Neural progenitor cell (in vitro differentiated cells): Measurements from ENCODE around the gene MUCL3. TPM values are rescaled to one million over a fixed set of nuclear protein-coding genes. Genes with fewer than 3 reads are reported as not detected.

Experiments used
- DNase-seq: peaks from one replicate; pipeline ENCODE4 v3.0.0-alpha.2; 2016; ENCODE audit warnings: low spot score
- H2AFZ ChIP-seq: fragments of 200-600 bp; sonication (generic); replicated peaks from 2 replicates; pipeline ENCODE4 v1.6.1; 2016; ENCODE audit warnings: antibody characterized with exemption
- H3F3A ChIP-seq: fragments of 200-600 bp; sonication (generic); 2 replicates; pipeline ENCODE4 v1.6.1; 2016; ENCODE audit warnings: antibody characterized with exemption, low read depth
- H3K27ac ChIP-seq: fragments of 200-600 bp; sonication (generic); 2 replicates; pipeline ENCODE4 v1.5.1; 2016; ENCODE audit warnings: mild to moderate bottlenecking
- H3K27me3 ChIP-seq: fragments of 200-600 bp; sonication (generic); 2 replicates; pipeline ENCODE4 v1.6.1; 2016; ENCODE audit warnings: mild to moderate bottlenecking, moderate library complexity
- H3K36me3 ChIP-seq: fragments of 200-600 bp; sonication (generic); 2 replicates; pipeline ENCODE4 v1.5.1; 2016
- H3K4me1 ChIP-seq: fragments of 200-600 bp; sonication (generic); 2 replicates; pipeline ENCODE4 v1.6.1; 2016; ENCODE audit warnings: mixed run types
- H3K4me2 ChIP-seq: fragments of 200-600 bp; sonication (generic); 2 replicates; pipeline ENCODE4 v1.6.1; 2016
- H3K4me3 ChIP-seq: fragments of 200-600 bp; sonication (generic); 2 replicates; pipeline ENCODE4 v1.5.1; 2016
- H3K79me2 ChIP-seq: fragments of 200-600 bp; sonication (generic); 2 replicates; pipeline ENCODE4 v1.6.1; 2016; ENCODE audit warnings: low read depth
- H3K9ac ChIP-seq: fragments of 200-600 bp; sonication (generic); 2 replicates; pipeline ENCODE4 v1.6.1; 2016
- H3K9me3 ChIP-seq: fragments of 200-600 bp; sonication (generic); 2 replicates; pipeline ENCODE4 v1.5.1; 2016; ENCODE audit warnings: low read depth
- H4K20me1 ChIP-seq: fragments of 200-600 bp; sonication (generic); 2 replicates; pipeline ENCODE4 v1.6.1; 2016; ENCODE audit warnings: low read depth
- H3K27ac Mint-ChIP-seq: 3 replicates; pipeline ENCODE4 v1.8.0; 2021; ENCODE audit warnings: mixed read lengths
- H3K27me3 Mint-ChIP-seq: 2 replicates; pipeline ENCODE4 v1.8.0; 2022; ENCODE audit warnings: low read depth, mild to moderate bottlenecking, inconsistent platforms, moderate library complexity, mixed read lengths; ENCODE audit not compliant: insufficient read depth
- H3K36me3 Mint-ChIP-seq: 3 replicates; pipeline ENCODE4 v1.8.0; 2021; ENCODE audit warnings: mixed read lengths
- H3K4me1 Mint-ChIP-seq: 3 replicates; pipeline ENCODE4 v1.8.0; 2021; ENCODE audit warnings: mixed read lengths
- H3K4me3 Mint-ChIP-seq: 3 replicates; pipeline ENCODE4 v1.8.0; 2021; ENCODE audit warnings: mild to moderate bottlenecking, moderate library complexity, mixed read lengths
- H3K9me3 Mint-ChIP-seq: 3 replicates; pipeline ENCODE4 v1.8.0; 2020; ENCODE audit warnings: mixed read lengths
- EZH2 ChIP-seq: fragments of 200-600 bp; sonication (generic); IDR thresholded peaks from 2 replicates; pipeline ENCODE4 v1.6.1; 2017; ENCODE audit warnings: antibody characterized with exemption, mild to moderate bottlenecking, moderate library complexity
- EZH2phosphoT487 ChIP-seq: fragments of 200-600 bp; sonication (generic); IDR thresholded peaks from 2 replicates; pipeline ENCODE4 v1.6.1; 2017; ENCODE audit warnings: antibody characterized with exemption
- total RNA-seq: library from RNA; depleted of rRNA; stranded (reverse); fragments of >200 nt; gene quantifications from 2 replicates; pipeline ENCODE4 v1.2.3, GENCODE V29; 2015; ENCODE audit warnings: low replicate concordance
- TF ChIP-seq, protein P1 (sequence below): fragments of 200-600 bp; sonication (generic); IDR thresholded peaks from 2 replicates; pipeline ENCODE4 v1.5.1; 2017; ENCODE audit warnings: antibody characterized with exemption, mild to moderate bottlenecking

Gene MUCL3
- total RNA-seq, 1 donor from 2014 or later: not detected

DNA sequence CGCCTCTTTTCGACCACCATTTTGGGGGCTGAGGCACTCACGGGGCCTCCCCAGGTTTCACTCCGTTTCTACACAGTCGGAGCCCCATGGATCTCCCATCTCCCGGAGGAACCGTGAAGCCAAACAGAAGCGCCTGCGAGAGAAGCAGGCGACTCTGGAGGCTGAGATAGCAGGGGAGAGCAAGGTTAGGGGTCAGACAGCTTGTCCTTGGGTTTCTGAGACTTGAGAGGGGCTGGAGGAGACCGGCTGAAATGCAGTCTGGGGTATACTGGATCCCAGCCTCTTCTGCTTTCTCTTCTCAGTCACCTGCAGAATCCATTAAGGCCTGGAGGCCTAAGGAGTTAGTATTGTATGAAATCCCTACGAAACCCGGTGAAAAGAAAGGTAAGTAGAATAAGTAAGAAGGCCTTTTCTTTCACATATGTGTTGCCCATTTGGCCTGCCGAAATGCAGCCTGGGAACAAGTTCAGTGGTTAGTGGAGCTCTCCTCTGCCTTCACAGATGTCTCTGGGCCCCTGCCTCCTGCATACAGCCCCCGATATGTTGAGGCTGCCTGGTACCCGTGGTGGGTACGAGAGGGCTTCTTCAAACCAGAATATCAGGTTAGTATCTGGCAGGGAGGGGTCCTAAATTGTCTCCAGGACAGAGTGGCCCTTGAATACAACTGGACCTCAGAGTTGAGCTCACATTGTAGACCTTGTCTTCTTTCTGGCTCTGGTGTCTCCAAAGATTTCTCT, 25.8 kb upstream of the MUCL3 start:
- Histone ChIP-seq H2AFZ (no peak overlapping the region), H3K9me3 (no peaks in the 10 kb centered on the region), H3K27me3 (no peaks in the 10 kb centered on the region), H3K4me2 (peak overlapping the region; percentile 93), H4K20me1 (no peaks in the 10 kb centered on the region), H3K36me3 (no peaks in the 10 kb centered on the region), H3K79me2 (no peaks in the 10 kb centered on the region), H3K9ac (no peak overlapping the region), H3K27ac (no peak overlapping the region), H3K4me1 (peaks cover 15% of the 10 kb centered on the region), H3F3A (peaks cover 28% of the 10 kb centered on the region), H3K4me3 (peak overlapping the region; percentile 62)
- H3K27ac Mint-ChIP-seq: no peak overlapping the region
- peaks cover 9% of the 10 kb centered on the region for H3K27me3 Mint-ChIP-seq
- H3K36me3 Mint-ChIP-seq: peaks cover 31% of the 10 kb centered on the region
- no peaks in the 10 kb centered on the region for H3K9me3 Mint-ChIP-seq
- TF ChIP-seq EZH2phosphoT487 (no peak), EZH2 (no peak)
- TF ChIP-seq, protein P1, sequence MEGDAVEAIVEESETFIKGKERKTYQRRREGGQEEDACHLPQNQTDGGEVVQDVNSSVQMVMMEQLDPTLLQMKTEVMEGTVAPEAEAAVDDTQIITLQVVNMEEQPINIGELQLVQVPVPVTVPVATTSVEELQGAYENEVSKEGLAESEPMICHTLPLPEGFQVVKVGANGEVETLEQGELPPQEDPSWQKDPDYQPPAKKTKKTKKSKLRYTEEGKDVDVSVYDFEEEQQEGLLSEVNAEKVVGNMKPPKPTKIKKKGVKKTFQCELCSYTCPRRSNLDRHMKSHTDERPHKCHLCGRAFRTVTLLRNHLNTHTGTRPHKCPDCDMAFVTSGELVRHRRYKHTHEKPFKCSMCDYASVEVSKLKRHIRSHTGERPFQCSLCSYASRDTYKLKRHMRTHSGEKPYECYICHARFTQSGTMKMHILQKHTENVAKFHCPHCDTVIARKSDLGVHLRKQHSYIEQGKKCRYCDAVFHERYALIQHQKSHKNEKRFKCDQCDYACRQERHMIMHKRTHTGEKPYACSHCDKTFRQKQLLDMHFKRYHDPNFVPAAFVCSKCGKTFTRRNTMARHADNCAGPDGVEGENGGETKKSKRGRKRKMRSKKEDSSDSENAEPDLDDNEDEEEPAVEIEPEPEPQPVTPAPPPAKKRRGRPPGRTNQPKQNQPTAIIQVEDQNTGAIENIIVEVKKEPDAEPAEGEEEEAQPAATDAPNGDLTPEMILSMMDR: no peak
- H3K4me3 Mint-ChIP-seq: peak overlapping the region; percentile 93
- no peak for DNase-seq
- H3K4me1 Mint-ChIP-seq: peaks cover 26% of the 10 kb centered on the region

DNA sequence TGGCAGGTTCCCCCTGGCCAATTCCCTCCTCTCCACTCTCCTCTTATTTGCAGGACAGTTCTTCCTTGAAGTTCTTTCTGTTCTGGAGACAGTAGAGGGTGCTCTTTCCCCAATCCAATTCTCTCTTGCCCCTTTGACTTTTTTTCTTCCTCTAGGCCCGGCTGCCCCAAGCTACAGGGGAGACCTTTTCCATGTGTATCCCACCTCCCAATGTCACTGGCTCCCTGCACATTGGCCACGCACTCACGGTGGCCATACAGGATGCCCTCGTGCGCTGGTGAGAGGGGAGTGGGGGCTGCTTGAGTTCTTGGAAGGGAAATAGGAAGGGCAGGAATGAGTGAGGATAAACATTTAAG, 25.2 kb upstream of the MUCL3 start:
- Mint-ChIP-seq H3K9me3 (no peaks in the 10 kb centered on the region), H3K36me3 (peaks cover 36% of the 10 kb centered on the region), H3K27me3 (peaks cover 9% of the 10 kb centered on the region), H3K4me3 (peak overlapping the region; percentile 93), H3K4me1 (peaks cover 26% of the 10 kb centered on the region), H3K27ac (peak overlapping the region; percentile 4)
- TF ChIP-seq EZH2: no peak
- TF ChIP-seq, protein P1: peak; percentile 70
- H3K4me1 ChIP-seq: peaks cover 15% of the 10 kb centered on the region
- no peaks in the 10 kb centered on the region for H3K36me3 ChIP-seq
- no peaks in the 10 kb centered on the region for H4K20me1 ChIP-seq
- no peak overlapping the region for H3K9ac ChIP-seq
- H3F3A ChIP-seq: peaks cover 28% of the 10 kb centered on the region
- H3K9me3 ChIP-seq: no peaks in the 10 kb centered on the region
- H2AFZ ChIP-seq: no peak overlapping the region
- H3K27ac ChIP-seq: no peak overlapping the region
- no peak overlapping the region for H3K4me3 ChIP-seq
- no peaks in the 10 kb centered on the region for H3K27me3 ChIP-seq
- no peaks in the 10 kb centered on the region for H3K79me2 ChIP-seq
- H3K4me2 ChIP-seq: peak overlapping the region; percentile 93
- peak; percentile 75 for DNase-seq

DNA sequence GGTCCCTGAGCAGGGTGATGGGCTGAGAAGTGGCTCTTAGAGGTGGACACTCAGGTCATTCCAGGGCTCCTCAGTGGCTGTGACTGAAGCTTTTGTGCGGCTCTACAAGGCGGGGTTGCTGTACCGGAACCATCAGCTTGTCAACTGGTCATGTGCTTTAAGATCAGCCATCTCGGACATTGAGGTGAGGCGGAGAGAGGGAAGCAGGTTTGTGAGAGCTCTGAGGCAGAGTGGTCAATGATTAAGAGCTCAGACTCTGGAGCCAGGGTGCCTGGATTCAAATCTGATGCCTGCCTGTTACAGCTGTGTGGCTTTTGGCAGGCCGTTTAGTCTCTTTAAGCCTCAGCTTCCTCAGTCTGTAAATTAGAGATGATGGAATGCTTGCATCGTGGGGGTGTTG, 23.7 kb upstream of the MUCL3 start:
- Histone ChIP-seq H3K36me3 (no peaks in the 10 kb centered on the region), H3K27ac (no peak overlapping the region), H2AFZ (no peak overlapping the region), H3K4me1 (peaks cover 15% of the 10 kb centered on the region), H3F3A (peaks cover 28% of the 10 kb centered on the region), H3K4me2 (no peak overlapping the region), H4K20me1 (no peaks in the 10 kb centered on the region), H3K9ac (no peak overlapping the region), H3K79me2 (no peaks in the 10 kb centered on the region), H3K4me3 (no peak overlapping the region), H3K9me3 (no peaks in the 10 kb centered on the region), H3K27me3 (no peaks in the 10 kb centered on the region)
- no peaks in the 10 kb centered on the region for H3K9me3 Mint-ChIP-seq
- peaks cover 28% of the 10 kb centered on the region for H3K36me3 Mint-ChIP-seq
- no peak for TF ChIP-seq EZH2
- TF ChIP-seq, protein P1: no peak
- TF ChIP-seq EZH2phosphoT487: no peak
- no peak for DNase-seq
- peaks cover 7% of the 10 kb centered on the region for H3K27me3 Mint-ChIP-seq
- peaks cover 26% of the 10 kb centered on the region for H3K4me1 Mint-ChIP-seq
- no peak overlapping the region for H3K4me3 Mint-ChIP-seq
- H3K27ac Mint-ChIP-seq: no peak overlapping the region
